T-helper 1 cell treated with Interleukin-12 subunit alpha and Interleukin-12 subunit beta and Interleukin-4 antibody, amounts not matched to agents 30 μg/mL and 1 μg/mL, for 36 hours (primary cell): Measurements from ENCODE around the gene TBC1D19.

Experiments used
- H3K27ac Mint-ChIP-seq: one replicate; pipeline ENCODE4 v1.8.0; 2021; ENCODE audit warnings: mild to moderate bottlenecking, mixed read lengths
- H3K27me3 Mint-ChIP-seq: one replicate; pipeline ENCODE4 v1.8.0; 2021; ENCODE audit warnings: low read depth, mixed read lengths
- H3K36me3 Mint-ChIP-seq: one replicate; pipeline ENCODE4 v1.8.0; 2021; ENCODE audit warnings: low read depth, mixed read lengths
- H3K4me1 Mint-ChIP-seq: one replicate; pipeline ENCODE4 v1.8.0; 2021; ENCODE audit warnings: low read depth, mixed read lengths
- H3K4me3 Mint-ChIP-seq: one replicate; pipeline ENCODE4 v1.8.0; 2021; ENCODE audit warnings: mild to moderate bottlenecking, moderate library complexity, mixed read lengths
- H3K9me3 Mint-ChIP-seq: one replicate; pipeline ENCODE4 v1.8.0; 2021; ENCODE audit warnings: mixed read lengths

Gene TBC1D19

DNA sequence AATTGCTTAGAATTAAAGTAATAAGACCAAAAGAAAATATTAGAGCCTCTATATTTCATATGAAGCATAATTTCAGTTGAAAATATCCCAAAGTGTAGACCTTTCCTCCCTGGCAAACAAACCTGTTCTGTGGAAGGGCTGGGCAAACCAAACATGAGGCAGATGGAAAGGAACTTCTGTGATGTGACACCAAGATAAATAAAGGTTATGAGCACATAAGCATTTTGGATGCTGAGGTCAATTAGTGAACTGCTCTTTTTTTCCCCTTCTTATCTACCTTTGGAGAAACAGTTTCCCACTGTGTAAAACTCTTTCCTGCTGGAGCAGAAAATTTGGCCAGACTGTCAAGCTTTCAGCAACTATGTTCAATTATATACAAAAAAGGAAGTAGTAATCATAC lies 167.1 kb downstream of the TBC1D19 start:
- peaks cover 4% of the 10 kb centered on the region for H3K9me3 Mint-ChIP-seq
- peaks cover 19% of the 10 kb centered on the region for H3K27me3 Mint-ChIP-seq
- no peak overlapping the region for H3K4me3 Mint-ChIP-seq
- no peak overlapping the region for H3K27ac Mint-ChIP-seq
- peaks cover 11% of the 10 kb centered on the region for H3K4me1 Mint-ChIP-seq
- H3K36me3 Mint-ChIP-seq: peaks cover 5% of the 10 kb centered on the region

DNA sequence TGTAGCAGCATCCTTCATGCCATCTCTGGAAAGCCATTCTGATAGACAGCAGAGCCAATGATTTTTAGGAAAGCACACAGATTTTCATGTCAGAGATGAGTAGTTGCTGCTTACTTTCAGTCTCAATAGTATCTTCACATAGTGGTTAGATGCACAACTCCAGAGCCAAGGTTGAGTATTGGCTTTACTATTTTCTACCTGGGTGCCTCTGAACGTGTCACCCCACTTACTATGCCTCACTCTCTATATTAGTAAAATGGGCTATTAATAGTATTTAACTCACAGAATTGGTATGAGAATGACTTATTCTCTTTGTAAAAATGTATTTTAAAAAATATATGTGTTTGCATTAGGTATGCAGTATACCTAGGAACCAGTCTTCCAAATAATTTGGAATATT lies 168.0 kb downstream of the TBC1D19 start:
- Mint-ChIP-seq H3K4me1 (peaks cover 9% of the 10 kb centered on the region), H3K27me3 (peaks cover 11% of the 10 kb centered on the region), H3K9me3 (no peaks in the 10 kb centered on the region), H3K27ac (no peak overlapping the region), H3K4me3 (no peak overlapping the region), H3K36me3 (peaks cover 3% of the 10 kb centered on the region)

GRCh38 chr4:26753187-26753586 lies 169.3 kb downstream of the TBC1D19 start:
- Mint-ChIP-seq H3K36me3 (peaks cover 4% of the 10 kb centered on the region), H3K4me1 (peaks cover 3% of the 10 kb centered on the region), H3K27ac (no peak overlapping the region), H3K9me3 (no peaks in the 10 kb centered on the region), H3K4me3 (no peak overlapping the region), H3K27me3 (peaks cover 12% of the 10 kb centered on the region)

GRCh38 chr4:26753617-26754016 lies 169.7 kb downstream of the TBC1D19 start:
- peaks cover 11% of the 10 kb centered on the region for H3K27me3 Mint-ChIP-seq
- peaks cover 3% of the 10 kb centered on the region for H3K4me1 Mint-ChIP-seq

GRCh38 chr4:26757751-26758150 lies 173.9 kb downstream of the TBC1D19 start:
- H3K36me3 Mint-ChIP-seq: peaks cover 1% of the 10 kb centered on the region
- H3K4me3 Mint-ChIP-seq: no peak overlapping the region
- no peaks in the 10 kb centered on the region for H3K9me3 Mint-ChIP-seq
- H3K27me3 Mint-ChIP-seq: peaks cover 4% of the 10 kb centered on the region
- no peaks in the 10 kb centered on the region for H3K4me1 Mint-ChIP-seq
- H3K27ac Mint-ChIP-seq: no peak overlapping the region

More at GRCh38 chr4:26753617-26754016, 169.7 kb downstream of the TBC1D19 start:
- Mint-ChIP-seq H3K4me3 (no peak overlapping the region), H3K9me3 (no peaks in the 10 kb centered on the region), H3K27ac (no peak overlapping the region), H3K36me3 (peaks cover 4% of the 10 kb centered on the region)

DNA sequence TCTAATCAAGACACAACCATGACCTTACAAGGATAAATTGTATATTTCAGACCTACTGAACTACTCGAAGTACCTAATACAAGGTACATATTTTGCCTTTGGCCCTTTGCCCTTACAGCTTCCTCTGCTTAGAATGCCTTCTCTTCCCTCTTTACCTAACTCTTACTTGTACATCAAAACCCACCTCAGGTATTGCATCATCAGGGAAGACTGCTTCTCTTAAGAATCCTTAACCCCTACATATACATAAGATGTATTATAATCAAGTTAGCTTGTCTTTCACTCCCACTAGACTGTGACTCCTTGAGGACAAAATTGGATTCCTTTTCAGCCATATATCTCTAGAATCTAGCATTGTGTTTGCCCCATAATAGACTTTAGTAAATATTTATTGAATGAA lies 175.0 kb downstream of the TBC1D19 start:
- Mint-ChIP-seq H3K4me1 (no peaks in the 10 kb centered on the region), H3K27me3 (peaks cover 4% of the 10 kb centered on the region), H3K36me3 (peaks cover 1% of the 10 kb centered on the region), H3K27ac (no peak overlapping the region), H3K9me3 (no peaks in the 10 kb centered on the region), H3K4me3 (no peak overlapping the region)

DNA sequence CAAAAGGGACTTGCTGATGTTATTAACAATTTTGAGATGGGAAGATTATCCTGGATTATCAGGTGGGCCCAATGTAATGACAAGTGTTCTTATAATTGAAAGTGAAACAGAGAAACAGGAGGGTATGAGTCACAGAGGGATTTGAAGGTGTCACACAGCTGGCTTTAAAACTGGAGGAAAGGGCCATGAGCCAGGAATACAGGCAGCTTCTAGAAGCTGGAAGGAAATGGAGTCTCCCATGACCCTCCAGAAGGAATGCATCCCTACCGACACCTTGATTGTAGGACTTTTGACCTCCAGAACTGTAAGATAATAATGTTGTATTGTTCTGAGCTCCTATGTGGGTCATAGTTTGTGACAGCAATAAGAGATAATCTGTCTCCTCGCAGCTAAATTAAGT lies 178.8 kb downstream of the TBC1D19 start:
- Mint-ChIP-seq H3K27ac (no peak overlapping the region), H3K27me3 (no peaks in the 10 kb centered on the region), H3K9me3 (no peaks in the 10 kb centered on the region), H3K36me3 (no peaks in the 10 kb centered on the region), H3K4me3 (no peak overlapping the region), H3K4me1 (no peaks in the 10 kb centered on the region)

GRCh38 chr4:26763063-26763462 lies 179.2 kb downstream of the TBC1D19 start:
- no peaks in the 10 kb centered on the region for H3K27me3 Mint-ChIP-seq
- H3K4me3 Mint-ChIP-seq: no peak overlapping the region
- no peaks in the 10 kb centered on the region for H3K36me3 Mint-ChIP-seq
- no peaks in the 10 kb centered on the region for H3K4me1 Mint-ChIP-seq
- H3K27ac Mint-ChIP-seq: no peak overlapping the region
- H3K9me3 Mint-ChIP-seq: no peaks in the 10 kb centered on the region

- H3K4me1 Mint-ChIP-seq: no peaks in the 10 kb centered on the region
- H3K9me3 Mint-ChIP-seq: no peaks in the 10 kb centered on the region
- no peak overlapping the region for H3K4me3 Mint-ChIP-seq
- H3K27me3 Mint-ChIP-seq: no peaks in the 10 kb centered on the region
- H3K27ac Mint-ChIP-seq: no peak overlapping the region
- H3K36me3 Mint-ChIP-seq: no peaks in the 10 kb centered on the region
Observed at GRCh38 chr4:26763648-26764047, 179.8 kb downstream of the TBC1D19 start.

- no peak overlapping the region for H3K4me3 Mint-ChIP-seq
- H3K27ac Mint-ChIP-seq: no peak overlapping the region
- no peaks in the 10 kb centered on the region for H3K27me3 Mint-ChIP-seq
- H3K4me1 Mint-ChIP-seq: no peaks in the 10 kb centered on the region
- H3K36me3 Mint-ChIP-seq: no peaks in the 10 kb centered on the region
- no peaks in the 10 kb centered on the region for H3K9me3 Mint-ChIP-seq
Observed at GRCh38 chr4:26764231-26764630, 180.3 kb downstream of the TBC1D19 start.

- Mint-ChIP-seq H3K27me3 (no peaks in the 10 kb centered on the region), H3K4me1 (no peaks in the 10 kb centered on the region), H3K27ac (no peak overlapping the region), H3K9me3 (no peaks in the 10 kb centered on the region), H3K36me3 (no peaks in the 10 kb centered on the region), H3K4me3 (no peak overlapping the region)
Observed at GRCh38 chr4:26765515-26765914, 181.6 kb downstream of the TBC1D19 start.

- Mint-ChIP-seq H3K27ac (no peak overlapping the region), H3K27me3 (no peaks in the 10 kb centered on the region), H3K9me3 (no peaks in the 10 kb centered on the region), H3K36me3 (no peaks in the 10 kb centered on the region), H3K4me1 (no peaks in the 10 kb centered on the region), H3K4me3 (no peak overlapping the region)
Observed at GRCh38 chr4:26766141-26766540, 182.3 kb downstream of the TBC1D19 start.

- H3K4me3 Mint-ChIP-seq: no peak overlapping the region
- no peak overlapping the region for H3K27ac Mint-ChIP-seq
- no peaks in the 10 kb centered on the region for H3K27me3 Mint-ChIP-seq
- no peaks in the 10 kb centered on the region for H3K4me1 Mint-ChIP-seq
- peaks cover 2% of the 10 kb centered on the region for H3K36me3 Mint-ChIP-seq
- H3K9me3 Mint-ChIP-seq: peaks cover 5% of the 10 kb centered on the region
Observed at GRCh38 chr4:26772096-26772873, 188.4 kb downstream of the TBC1D19 start.

GRCh38 chr4:26779224-26779623 lies 195.3 kb downstream of the TBC1D19 start:
- Mint-ChIP-seq H3K36me3 (peaks cover 5% of the 10 kb centered on the region), H3K9me3 (peaks cover 3% of the 10 kb centered on the region), H3K27me3 (no peaks in the 10 kb centered on the region), H3K4me1 (no peaks in the 10 kb centered on the region), H3K4me3 (no peak overlapping the region), H3K27ac (no peak overlapping the region)

GRCh38 chr4:26779674-26780073 lies 195.8 kb downstream of the TBC1D19 start:
- Mint-ChIP-seq H3K36me3 (peaks cover 5% of the 10 kb centered on the region), H3K4me1 (no peaks in the 10 kb centered on the region), H3K27me3 (no peaks in the 10 kb centered on the region), H3K9me3 (no peaks in the 10 kb centered on the region), H3K27ac (no peak overlapping the region), H3K4me3 (no peak overlapping the region)
